ENCODE results near the gene KRTAP1-3.
"Not testable (repeated sequence)": the region's sequence is repeated elsewhere in the genome, so short reads cannot be mapped to it uniquely, and the experiment has no call there.

- not testable (repeated sequence) for TF ChIP-seq CTCF (conservative IDR thresholded peaks at IDR 0.05); ZFX (IDR thresholded peaks at IDR 0.05)
These were observed 35.1 kb downstream of the KRTAP1-3 start, which contains the start of gene KRTAP3-2 for GRCh38 chr17:40999563-40999962.
